HG02938 (cell line): ENCODE data around the gene NISCH.
A peak's percentile ranks its signal among the peaks of the same experiment; 100 is the strongest.

Source experiments
- ATAC-seq: cut with Tn5 transposase; IDR thresholded peaks from one replicate; pipeline ENCODE4 v1.9.1; 2021; ENCODE audit warnings: mild to moderate bottlenecking, moderate library complexity; ENCODE audit not compliant: unreplicated experiment

The NISCH gene

GRCh38 chr3:52435246-52436101 is 19.9 kb upstream of the NISCH start:
- ATAC-seq, result no peak

- no peak for ATAC-seq
Measured at GRCh38 chr3:52436500-52437149, 18.8 kb upstream of the NISCH start.

- ATAC-seq, result no peak
Measured at GRCh38 chr3:52437326-52438103, 17.9 kb upstream of the NISCH start.

- no peak for ATAC-seq
Measured at GRCh38 chr3:52438104-52438376, 17.4 kb upstream of the NISCH start.

- ATAC-seq, result no peak
Measured at GRCh38 chr3:52438579-52439425, 16.6 kb upstream of the NISCH start.

- ATAC-seq, result no peak
Measured at GRCh38 chr3:52439426-52440248, 15.8 kb upstream of the NISCH start.

- ATAC-seq, result no peak
Measured at GRCh38 chr3:52440249-52440551, 15.2 kb upstream of the NISCH start.

- no peak for ATAC-seq
Measured at GRCh38 chr3:52440671-52441070, 14.7 kb upstream of the NISCH start.

GRCh38 chr3:52441091-52441771 is 14.2 kb upstream of the NISCH start:
- no peak for ATAC-seq

- ATAC-seq, result no peak
Measured at GRCh38 chr3:52441772-52442332, 13.6 kb upstream of the NISCH start.

GRCh38 chr3:52442409-52443267 is 12.8 kb upstream of the NISCH start:
- ATAC-seq, result no peak

- ATAC-seq, result no peak
Measured at GRCh38 chr3:52443268-52443610, 12.2 kb upstream of the NISCH start.

GRCh38 chr3:52443791-52444687 is 11.4 kb upstream of the NISCH start:
- ATAC-seq, result no peak

- ATAC-seq, result peak; percentile 70
Measured at GRCh38 chr3:52444860-52445793, 10.3 kb upstream of the NISCH start, which contains the start of gene SEMA3G. TSS of gene SEMA3G (minus strand) at chr3:52445103. CDS start at chr3:52445027, 76 bp downstream.

- no peak for ATAC-seq
Measured at GRCh38 chr3:52446042-52446441, 9.4 kb upstream of the NISCH start.
